Measurements from ENCODE around the gene VASP. TPM values are rescaled to one million over a fixed set of nuclear protein-coding genes. Genes with fewer than 3 reads are reported as not detected.
A peak's percentile ranks its signal among the peaks of the same experiment; 100 is the strongest.

VASP gene
- total RNA-seq, 6 experiments from 2014 or later, result 19.4 to 64.1 (median 30.6) TPM

DNA sequence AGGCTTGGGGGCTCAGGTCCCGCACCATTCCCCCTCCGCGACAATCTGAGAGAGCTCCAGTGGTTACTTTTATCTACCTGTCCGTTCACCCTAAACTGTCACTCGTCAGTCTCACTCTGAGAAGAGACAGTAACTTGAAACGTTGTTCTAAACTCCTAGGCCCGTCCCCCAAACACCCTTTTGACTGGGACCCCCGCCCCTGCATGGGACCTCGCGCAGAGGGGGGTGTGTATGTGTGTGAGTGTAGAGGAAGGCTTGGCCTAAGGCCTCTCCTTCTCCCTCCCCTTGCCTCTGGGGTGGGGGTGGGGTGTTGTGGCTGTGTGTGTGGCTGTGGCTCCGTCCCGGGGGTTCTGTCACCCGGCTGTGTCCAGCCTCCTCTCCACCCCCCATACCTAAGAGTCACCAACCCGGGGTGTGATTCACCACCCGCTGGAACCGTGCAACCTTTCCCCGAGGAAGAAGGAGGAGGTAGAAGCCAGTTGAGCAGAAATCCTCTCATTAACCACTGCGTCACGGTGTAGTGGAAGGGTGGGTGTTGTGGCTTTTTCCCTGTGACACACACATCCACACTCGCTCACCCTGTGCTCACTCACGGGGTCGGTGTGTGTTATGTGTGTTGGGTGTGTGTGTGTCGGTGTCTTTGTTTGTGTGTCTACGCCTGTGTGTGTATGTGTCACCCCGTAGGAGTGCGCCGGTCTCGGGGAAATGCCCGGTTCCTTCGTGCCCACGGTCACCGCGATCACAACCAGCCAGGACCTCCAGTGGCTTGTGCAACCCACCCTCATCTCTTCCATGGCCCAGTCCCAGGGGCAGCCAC, 37.1 kb upstream of the VASP start:
- Histone ChIP-seq H3K36me3 (no peaks in the 10 kb centered on the region), H3K9me3 (no peaks in the 10 kb centered on the region), H3K27ac (peak overlapping the region; percentile 76 to 92 (median 90)), H3K4me1 (peaks cover 0 to 19% (median 7%) of the 10 kb centered on the region in 4 donors), H3K4me3 (peak overlapping the region; percentile 47 to 76 (median 61)), H3K27me3 (no peaks in the 10 kb centered on the region)
- TF ChIP-seq POLR2A (IDR thresholded peaks at IDR 0.05), result no peak
- TF ChIP-seq, protein P1, sequence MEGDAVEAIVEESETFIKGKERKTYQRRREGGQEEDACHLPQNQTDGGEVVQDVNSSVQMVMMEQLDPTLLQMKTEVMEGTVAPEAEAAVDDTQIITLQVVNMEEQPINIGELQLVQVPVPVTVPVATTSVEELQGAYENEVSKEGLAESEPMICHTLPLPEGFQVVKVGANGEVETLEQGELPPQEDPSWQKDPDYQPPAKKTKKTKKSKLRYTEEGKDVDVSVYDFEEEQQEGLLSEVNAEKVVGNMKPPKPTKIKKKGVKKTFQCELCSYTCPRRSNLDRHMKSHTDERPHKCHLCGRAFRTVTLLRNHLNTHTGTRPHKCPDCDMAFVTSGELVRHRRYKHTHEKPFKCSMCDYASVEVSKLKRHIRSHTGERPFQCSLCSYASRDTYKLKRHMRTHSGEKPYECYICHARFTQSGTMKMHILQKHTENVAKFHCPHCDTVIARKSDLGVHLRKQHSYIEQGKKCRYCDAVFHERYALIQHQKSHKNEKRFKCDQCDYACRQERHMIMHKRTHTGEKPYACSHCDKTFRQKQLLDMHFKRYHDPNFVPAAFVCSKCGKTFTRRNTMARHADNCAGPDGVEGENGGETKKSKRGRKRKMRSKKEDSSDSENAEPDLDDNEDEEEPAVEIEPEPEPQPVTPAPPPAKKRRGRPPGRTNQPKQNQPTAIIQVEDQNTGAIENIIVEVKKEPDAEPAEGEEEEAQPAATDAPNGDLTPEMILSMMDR (IDR thresholded peaks at IDR 0.05), result no peak
- ATAC-seq, result no peak
- 28% methylated on average over 10 of the region's 33 CpGs for WGBS (ENCODE audit: insufficient coverage, low coverage, low lambda C conversion rate, missing lambda C conversion rate)
- intact Hi-C loops (cut with DNase I), result loop anchor here in 1 of 2 donors (5.0 kb wide), 1 partner anchor 33 kb away; no protein-coding TSS in a partner anchor
- no peak for DNase-seq

DNA sequence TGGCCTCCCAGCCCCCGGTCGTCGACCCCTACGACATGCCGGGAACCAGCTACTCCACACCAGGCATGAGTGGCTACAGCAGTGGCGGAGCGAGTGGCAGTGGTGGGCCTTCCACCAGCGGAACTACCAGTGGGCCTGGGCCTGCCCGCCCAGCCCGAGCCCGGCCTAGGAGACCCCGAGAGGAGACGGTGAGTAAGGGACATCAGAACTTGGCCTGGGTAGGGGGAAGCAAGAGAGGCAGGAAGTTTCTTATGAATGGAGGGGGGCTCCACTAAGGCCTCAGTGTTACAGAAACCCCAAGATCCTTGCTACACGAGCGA, 36.6 kb upstream of the VASP start:
- Histone ChIP-seq H3K27me3 (no peaks in the 10 kb centered on the region), H3K27ac (no peak overlapping the region), H3K4me3 (no peak overlapping the region), H3K4me1 (peaks cover 0 to 19% (median 7%) of the 10 kb centered on the region in 4 donors), H3K36me3 (no peaks in the 10 kb centered on the region), H3K9me3 (no peaks in the 10 kb centered on the region)
- TF ChIP-seq, protein P1 (IDR thresholded peaks at IDR 0.05), result no peak
- no peak for TF ChIP-seq POLR2A (IDR thresholded peaks at IDR 0.05)
- intact Hi-C loops (cut with DNase I), result loop anchor here in 1 of 2 donors (5.0 kb wide), 1 partner anchor 33 kb away; no protein-coding TSS in a partner anchor
- ATAC-seq (no peak), DNase-seq (no peak)
- 60% methylated on average over 1 of the region's 15 CpGs for WGBS (ENCODE audit: insufficient coverage, low coverage, low lambda C conversion rate, missing lambda C conversion rate)

DNA sequence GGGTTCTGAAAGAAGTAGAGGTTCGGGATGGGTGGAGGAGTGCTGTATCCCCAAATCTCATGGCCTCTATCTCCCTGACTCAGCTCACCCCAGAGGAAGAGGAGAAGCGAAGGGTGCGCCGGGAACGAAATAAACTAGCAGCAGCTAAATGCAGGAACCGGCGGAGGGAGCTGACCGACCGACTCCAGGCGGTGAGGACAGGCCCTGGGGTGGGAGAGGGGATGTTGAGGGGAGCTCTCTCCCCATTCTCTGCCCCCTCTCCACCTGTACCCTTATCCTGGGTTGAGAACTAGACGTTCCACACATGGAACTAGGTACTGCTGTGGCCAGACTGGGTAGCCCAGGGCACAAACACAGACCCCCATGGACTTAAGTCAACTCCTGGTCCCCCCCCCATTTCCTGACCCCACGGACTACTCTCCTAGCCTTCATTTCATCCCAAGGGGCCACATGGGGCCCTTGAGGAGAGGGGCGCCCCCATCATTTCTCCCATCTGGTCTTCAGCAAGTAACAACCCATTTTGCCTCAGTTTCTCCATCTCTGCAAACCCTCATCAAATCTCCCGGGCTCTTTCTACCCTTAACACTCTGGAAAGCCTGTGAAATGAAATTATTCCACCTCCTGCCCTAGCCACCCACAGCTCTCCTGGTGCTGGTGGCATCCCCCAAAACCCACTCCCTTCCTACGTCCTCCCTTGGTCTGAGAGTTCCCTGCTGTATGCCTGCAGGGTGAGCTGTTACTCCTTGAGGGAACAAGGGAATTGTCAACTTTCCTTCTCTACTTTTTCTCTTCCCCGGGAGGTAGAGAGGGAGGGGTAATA, 36.0 kb upstream of the VASP start:
- intact Hi-C loops (cut with DNase I), result loop anchor here in 1 of 2 donors (5.0 kb wide), 1 partner anchor 34 kb away; no protein-coding TSS in a partner anchor
- ATAC-seq (no peak), DNase-seq (no peak)
- no peaks in the 10 kb centered on the region for H3K9me3 ChIP-seq
- H3K4me1 ChIP-seq, result peaks cover 0 to 19% (median 7%) of the 10 kb centered on the region in 4 donors
- no peak overlapping the region for H3K4me3 ChIP-seq
- H3K36me3 ChIP-seq, result no peaks in the 10 kb centered on the region
- no peak for TF ChIP-seq POLR2A (IDR thresholded peaks at IDR 0.05)
- TF ChIP-seq, protein P1 (IDR thresholded peaks at IDR 0.05), result no peak
- no peaks in the 10 kb centered on the region for H3K27me3 ChIP-seq
- H3K27ac ChIP-seq, result no peak overlapping the region
- WGBS (ENCODE audit: insufficient coverage, low coverage, low lambda C conversion rate, missing lambda C conversion rate), result 60% methylated on average over 7 of the region's 16 CpGs

DNA sequence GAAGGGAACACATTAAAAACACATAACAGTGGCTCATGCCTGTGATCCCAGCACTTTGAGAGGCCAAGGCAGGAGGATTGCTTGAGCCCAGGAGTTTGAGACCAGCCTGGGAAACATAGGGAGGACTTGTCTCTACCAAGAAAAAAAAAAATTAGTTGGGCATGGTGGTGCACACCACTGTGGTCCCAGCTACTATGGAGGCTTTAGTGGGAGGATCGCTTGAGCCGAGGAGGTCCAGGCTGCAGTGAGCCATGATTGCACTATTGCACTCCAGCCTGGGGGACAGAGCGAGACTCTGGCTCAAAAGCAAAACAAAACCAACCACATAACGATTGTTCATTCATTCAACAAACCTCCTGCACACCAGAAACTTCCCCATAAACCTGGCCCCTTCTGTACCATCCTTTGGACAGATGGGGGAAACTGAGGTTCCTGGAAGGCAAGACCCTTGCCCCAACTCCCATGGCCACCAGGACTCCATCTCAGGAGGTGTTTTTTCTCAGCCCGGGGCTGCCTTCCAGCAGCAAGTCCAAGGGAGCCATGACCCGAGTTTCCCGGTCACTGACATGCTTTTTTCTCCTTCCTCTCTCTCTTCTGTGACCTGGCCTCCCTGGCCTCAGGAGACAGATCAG, 35.2 kb upstream of the VASP start:
- TF ChIP-seq POLR2A (IDR thresholded peaks at IDR 0.05), result no peak
- TF ChIP-seq, protein P1 (IDR thresholded peaks at IDR 0.05), result no peak
- no peaks in the 10 kb centered on the region for H3K9me3 ChIP-seq
- ATAC-seq (no peak), DNase-seq (no peak)
- no peaks in the 10 kb centered on the region for H3K36me3 ChIP-seq
- H3K27ac ChIP-seq, result no peak overlapping the region
- intact Hi-C loops (cut with DNase I), result loop anchor here in 1 of 2 donors (5.0 kb wide), 1 partner anchor 35 kb away; no protein-coding TSS in a partner anchor
- peaks cover 0 to 16% (median 7%) of the 10 kb centered on the region in 4 donors for H3K4me1 ChIP-seq
- no peaks in the 10 kb centered on the region for H3K27me3 ChIP-seq
- WGBS (ENCODE audit: insufficient coverage, low coverage, low lambda C conversion rate, missing lambda C conversion rate), result 34% methylated on average over 6 of the region's 7 CpGs
- peak overlapping the region in 1 of 3 donors; percentile 16 for H3K4me3 ChIP-seq

All from right lobe of liver (tissue), 6 donors.